Stimulated activated CD4-positive, alpha-beta T cell treated with anti-CD3 and anti-CD28 coated beads, Interleukin-4, amount 100 ng/mL, for 48 hours (primary cell): Measurements from ENCODE around the gene SLC8A2.

Experiments used
- DNase-seq, 2 donors: peaks; one replicate each; pipeline ENCODE4 v3.0.0-alpha.2; 2020; ENCODE audit warnings: low read depth in 2 of 2

The SLC8A2 gene

DNA sequence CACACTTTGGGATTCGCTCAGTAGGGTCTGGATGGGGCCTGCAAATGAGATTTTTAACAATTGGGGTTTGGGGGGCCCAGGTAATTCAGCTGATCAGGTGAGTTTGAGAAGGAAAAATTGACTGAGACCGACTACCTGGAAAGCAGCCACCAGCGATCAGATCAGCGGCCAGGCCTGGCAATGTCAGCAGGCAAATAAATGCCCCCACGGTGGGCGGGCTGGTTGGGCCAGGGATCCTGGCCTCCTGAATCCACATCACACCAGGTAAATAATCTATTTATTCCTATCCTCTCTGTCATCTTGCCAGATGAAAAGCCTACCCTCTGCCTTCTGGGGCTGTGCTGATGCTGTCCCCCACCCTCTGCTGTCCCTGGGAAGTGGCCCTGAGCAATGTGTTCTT lies 33.8 kb upstream of the SLC8A2 start:
- no peak for DNase-seq

DNA sequence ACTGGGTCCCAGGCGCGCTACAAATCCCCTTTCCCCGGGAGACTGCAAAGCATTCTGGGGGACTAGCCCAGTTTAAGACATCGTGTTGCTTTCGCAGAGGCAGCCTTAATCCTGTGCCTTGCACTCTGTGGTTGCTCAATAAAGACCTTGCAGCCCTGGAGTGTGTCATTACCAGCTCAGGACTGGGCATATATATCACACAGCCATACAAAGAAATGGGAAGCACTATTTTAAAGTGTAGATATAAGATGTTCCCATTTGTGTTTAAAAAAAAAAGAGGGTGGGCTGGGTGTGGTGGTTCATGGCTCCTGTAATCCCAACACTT lies 32.1 kb upstream of the SLC8A2 start:
- DNase-seq = no peak

DNA sequence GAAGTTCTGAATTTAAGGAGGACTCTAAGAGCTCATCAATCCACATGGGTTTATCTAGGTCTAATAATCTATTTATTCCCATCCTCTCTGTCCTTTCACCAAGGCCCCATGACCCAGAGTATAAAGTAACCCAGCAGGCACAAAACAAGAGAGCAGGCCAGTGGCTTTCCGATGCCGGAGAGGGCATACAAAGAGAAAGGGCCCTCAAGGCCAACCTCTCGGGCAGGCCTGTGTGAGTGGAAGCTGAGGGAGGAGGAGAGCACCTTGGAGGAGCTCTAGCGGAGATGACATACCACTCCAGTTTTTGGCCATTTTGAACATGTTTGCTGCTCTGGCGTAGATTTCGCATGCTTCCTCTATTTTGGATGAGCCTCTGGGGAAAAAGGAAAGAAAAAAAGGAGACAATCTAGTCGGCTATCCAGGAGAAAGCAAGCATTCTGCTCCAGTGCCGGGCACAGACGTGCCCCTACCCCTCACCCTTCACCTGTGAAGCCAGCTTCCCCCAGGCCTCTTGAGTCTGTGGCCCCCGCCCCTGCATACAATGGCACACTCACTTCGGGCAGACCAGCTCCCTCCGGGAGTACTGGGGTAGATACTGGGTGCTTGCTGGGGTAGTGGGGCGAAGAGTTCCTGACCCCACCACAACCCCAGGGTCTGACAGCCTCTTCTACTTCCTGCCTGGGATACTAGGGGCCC lies 31.6 kb upstream of the SLC8A2 start:
- no peak for DNase-seq

DNA sequence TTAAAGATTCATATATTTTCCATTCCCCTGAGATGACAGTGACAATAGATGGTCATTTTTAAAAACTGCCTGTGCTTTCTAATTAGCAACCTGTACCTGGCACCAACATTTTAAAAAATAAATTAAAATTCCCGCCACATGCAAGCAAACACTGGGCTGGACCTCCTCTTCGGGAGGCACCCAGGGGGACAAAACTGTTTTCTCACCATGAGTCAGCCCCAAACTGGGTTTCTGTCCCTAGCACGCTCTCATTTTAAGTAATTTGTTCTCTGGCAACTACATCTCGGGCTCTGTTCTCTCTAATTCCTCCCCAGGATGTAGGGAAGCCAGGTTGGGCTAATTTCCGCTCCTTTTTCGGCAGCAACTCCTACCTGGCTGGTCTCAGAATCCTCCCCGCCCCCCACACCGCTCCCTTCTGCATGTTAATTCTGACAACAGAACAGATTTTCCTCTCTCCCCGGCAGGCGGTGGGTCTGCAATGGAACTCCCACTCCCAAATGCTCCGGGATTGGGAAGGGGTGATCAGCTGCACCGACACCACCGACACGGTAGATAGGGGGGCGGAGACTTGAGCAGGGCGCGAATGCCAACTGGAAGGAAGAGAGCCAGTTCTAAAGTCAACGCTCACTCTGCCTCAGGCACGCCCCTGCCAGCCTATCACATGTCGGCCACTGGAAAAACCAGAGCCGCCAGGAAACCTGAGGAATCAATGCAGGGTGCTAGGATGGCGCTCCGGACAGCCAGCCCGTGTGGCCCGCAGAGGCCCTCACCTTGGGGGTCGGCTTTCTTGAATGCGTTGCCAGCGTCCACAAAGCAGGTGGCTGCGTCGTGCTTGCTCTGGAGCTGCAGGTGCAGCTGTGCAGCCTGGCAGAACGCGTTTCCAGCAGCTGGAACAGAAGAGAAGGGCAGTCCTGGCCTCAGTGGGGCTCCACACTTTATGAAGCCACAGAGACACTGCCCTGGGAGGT lies 28.5 kb upstream of the SLC8A2 start:
- no peak for DNase-seq

DNA sequence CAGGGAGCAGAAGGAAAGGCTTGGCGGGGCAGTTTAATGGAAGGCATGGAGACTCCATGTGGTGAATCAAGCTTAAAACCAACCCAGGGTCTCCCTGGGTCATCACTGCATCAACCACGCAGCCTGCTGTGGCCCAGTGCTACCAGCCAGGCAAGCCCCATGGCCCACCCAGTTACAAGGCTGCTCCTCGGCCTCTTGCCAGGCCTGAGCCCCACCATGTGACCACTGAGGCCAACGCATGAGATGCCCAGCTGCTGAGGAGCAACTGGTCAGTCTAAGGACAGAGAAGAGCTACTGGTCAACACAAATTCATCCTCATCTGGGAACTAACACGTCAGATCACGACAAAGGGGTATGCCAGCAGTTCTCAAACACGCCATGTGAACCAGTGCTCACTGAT lies 27.7 kb upstream of the SLC8A2 start:
- DNase-seq = no peak

DNA sequence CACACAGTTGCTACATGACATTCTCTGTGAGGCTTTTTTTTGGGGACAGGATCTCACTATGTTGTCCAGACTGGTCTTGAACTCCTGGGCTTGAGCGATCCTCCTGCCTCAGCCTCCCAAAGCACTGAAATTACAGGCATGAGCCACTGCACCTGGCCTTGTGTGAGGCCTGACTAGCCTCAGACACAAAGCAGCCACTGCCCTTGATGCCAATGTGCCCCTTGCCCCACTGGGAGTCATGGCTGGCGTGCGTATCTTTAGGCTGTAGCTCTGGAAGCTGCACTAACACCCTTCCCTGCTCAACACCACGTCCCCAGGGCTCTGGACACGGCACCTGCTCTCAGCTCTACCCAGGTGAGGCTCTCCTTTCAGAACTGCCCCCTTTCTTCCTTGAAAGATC lies 26.9 kb upstream of the SLC8A2 start:
- no peak for DNase-seq

DNA sequence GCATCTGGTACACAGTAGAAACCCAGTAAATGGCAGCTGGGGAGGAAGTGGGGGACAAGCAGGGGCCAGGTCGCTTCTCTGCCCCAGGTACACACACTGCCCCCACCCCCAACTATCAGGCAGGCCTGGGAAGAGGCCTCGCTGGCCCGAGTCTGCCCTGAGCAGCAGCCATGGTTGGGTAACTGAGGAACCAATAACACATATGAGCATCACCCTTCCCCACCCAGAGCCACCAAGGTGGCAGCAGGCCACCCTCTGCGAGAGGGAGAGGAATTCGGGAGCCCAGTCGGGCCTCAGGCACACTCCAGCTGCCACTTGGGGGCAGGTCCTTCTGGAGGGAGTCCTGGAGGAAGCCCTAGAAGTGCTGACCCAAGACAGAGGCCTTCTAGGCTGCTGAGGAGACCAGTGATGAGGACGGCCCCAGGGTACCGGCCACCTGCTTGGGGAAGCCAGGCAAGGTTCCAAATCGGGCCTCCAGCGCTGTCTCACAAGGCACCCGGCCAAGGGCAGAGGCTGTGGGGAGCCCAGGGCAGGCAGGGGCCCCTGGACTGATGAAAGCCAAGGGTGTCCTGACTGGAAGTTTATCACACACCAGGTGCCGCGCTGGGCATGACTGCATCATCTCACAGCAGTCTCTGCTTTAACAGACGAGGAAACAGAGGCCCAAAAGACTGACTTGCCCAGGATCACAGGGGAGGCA lies 26.3 kb upstream of the SLC8A2 start:
- no peak for DNase-seq

DNA sequence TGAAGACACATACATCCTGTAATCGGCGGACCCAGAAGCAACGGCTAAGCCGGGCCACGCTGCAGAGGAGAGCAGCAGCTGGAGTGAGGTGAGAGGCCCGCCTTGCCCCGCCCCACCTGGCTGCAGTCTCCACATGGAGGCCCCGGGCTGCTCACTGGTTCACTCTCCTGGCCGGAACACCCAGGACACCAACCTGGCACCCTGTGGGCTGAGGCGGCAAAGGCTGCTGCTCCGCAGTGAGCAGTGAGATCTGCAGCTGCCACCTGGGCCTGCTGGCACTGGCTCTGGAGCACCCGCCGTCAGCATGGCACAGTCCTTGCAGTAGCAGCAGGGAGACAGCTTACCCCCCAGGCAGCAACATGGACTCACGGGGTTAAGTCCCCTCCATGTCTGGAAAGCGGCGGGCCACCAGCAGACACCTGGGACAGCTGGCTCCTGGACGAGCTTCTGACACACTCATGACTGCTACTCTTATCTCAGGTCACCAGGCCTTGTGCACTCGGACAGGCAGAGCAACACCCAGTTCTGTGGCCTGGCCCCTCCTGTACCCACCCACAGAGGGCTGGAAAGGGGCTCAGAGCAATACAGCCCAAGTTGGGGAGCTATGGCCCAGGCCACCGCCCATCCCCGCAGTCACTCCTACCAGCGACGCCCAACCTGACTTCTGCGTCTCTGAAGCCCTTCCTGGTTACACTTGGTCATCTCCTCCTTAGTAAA lies 25.5 kb upstream of the SLC8A2 start:
- no peak for DNase-seq

DNA sequence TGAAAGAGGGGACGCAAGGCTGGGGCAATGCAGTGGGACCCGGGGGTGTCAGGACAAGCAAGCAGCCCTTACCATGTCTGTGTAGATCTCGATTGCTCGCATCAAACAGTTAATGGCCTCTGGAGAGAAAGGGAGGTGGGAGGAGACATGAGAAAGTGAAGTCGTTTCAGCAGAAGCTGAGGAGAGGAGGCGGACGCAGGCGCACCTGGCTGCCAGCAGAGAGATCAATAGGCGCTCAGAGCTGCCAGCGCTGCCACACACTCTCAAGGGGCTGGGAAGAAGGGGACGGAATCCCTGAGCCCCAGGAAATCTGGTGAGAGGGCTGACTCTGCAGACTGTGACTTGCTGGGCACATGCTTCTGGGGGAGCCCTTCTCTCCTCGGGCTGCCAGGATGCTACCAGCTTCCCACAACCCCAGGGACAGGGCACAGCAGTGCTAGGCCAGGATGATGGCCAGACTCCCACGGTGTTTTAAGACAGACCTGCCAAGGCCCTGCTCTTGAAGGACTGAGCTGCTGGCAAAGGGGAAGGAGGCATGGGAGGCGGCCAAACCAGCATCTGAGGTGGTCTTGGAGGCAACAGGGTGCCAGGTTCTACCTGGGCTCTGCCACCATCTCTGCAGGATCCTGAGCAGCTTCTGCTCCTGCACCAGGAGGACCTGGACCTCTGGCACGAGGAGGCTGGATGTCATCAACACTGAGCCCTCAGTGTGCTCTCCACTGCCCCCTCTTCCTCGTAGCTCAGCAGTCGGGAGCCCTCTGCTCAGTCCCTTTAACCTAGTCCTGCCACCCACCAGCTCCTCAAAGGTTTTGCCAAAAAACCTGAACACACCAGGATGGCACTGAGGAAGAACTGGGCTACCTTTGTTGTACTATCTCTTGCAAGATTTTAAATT lies 24.0 kb upstream of the SLC8A2 start:
- no peak for DNase-seq

DNA sequence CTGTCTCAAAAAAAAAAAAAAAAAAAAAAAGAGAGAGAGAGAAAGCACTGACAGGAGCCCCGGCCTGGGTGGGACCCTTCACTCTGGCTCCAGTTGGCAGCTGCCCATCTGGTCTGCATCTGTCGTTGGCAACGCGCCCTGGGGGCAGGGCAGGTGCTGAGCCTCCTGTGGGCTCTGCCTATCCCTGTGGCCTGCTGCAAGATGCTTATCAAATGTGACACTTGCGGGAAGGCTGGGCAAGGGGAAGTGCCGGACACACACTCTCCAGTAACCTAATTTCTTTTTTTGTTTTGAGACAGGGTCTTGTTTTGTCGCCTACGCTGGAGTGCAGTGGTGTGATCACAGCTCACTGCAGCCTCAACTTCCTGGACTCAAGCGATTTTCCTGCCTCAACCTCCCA lies 23.0 kb upstream of the SLC8A2 start:
- DNase-seq = no peak

DNA sequence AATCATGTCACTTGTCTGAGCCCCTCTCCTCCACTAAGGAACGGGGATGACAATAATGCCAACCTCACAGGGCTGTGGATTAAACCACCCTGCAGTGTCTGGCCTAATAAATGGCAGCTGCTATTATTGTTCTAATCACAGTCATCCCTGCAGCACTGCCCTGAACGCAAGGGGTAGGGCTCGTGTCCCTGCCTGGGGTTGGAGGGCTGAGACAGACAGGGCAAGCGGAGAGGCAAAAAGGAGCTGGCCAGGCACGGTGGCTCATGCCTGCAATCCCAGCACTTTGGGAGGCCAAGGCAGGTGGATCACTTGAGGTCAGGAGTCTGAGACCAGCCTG lies 22.5 kb upstream of the SLC8A2 start:
- DNase-seq = no peak

DNA sequence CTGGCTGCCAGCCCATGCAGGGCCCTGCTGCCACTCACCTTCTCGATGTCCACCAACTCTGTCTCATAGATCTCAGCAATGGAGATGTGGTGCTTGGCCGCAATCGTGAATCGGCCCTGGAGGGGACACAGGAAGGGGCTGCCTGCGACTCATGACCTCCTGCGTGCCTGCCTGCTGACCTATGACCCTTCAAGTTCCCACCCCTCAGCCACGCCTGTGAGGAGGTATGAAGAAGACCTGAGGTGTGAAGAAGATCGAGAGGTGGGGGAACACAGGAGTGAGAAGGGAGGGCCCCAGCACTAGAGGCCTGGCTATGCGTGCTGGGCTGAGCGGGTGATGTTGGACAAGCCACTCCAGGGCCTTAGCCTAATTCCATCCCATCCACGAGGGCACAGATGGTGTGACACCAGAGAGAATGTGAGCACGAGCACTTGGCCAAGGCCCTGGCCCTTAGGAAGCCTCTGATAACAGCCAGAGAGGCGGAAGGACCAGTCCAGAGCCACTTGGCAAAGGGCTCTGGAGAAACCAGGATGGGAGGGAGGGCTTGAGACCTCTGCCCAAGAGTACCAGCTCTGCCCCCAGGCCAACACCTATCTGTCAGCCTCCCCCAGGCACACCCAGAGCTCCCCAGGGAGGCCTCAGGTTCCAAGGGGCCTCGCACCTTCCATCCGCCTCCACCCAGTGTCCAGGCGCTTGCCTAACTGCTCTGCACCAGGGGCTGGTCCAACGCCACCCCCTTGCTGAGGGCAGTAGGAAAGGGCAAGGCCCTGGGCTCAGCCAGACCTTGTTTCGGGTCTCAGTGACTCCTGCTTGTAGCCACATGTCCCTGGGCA lies 21.9 kb upstream of the SLC8A2 start:
- DNase-seq = no peak

DNA sequence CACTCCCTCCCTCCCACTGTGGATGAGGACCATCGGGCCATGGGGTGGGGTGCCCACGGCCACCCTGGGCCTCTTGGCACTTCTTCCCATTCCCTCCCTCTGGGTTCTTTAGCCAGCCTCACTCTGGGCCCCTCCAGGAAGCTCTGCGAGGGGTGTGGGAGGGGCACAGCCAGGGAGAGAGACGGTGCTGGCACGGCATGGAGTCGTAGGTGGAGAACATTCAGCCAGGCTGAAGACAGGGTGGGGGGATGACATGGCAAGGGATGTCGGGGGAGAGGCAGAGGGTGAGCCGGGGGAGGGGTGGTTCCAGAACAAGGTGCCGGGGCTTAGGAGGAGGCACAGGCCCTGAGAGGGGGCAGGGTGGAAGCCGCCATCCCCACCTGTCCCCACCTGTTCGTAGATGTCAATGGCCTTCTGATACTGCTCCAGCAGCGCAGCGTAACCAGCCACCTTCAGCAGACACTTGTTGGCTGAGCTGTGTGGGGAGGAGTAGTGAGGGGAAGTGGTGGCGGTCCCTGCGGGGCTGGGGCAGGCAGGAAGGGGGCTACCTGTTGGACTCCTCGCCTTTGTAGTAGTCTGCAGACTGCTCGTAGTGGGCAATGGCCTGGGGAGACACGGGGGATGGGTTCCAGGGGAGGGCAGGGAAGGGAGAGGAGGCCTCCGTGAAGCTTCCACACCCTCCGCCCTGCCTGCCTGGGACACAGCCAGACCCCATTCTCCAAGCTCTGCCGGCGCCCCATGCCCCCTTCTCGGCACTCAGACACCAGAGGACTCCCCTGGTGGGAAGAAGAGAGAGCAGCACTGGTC lies 21.1 kb upstream of the SLC8A2 start:
- DNase-seq = no peak

DNA sequence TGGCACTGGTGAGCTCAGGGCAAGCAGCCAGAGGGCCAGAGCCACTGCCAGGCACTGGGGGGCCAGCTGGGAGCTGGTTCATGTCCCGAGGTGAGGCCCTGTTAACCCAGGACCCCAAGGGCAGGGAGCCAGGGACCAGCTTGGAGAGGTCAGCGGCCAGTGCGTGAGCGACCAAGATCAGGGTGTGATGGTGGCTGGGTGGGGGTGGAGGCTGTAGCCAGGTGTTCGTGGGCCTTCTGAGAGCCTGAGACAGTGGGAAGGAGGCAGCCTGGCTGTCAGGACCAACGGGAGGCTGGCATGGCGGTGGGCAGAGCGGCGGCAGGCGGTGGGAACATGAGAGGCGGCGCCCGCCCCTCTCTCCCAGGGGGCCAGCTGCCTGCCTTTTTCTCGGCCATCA lies 20.4 kb upstream of the SLC8A2 start:
- no peak for DNase-seq

DNA sequence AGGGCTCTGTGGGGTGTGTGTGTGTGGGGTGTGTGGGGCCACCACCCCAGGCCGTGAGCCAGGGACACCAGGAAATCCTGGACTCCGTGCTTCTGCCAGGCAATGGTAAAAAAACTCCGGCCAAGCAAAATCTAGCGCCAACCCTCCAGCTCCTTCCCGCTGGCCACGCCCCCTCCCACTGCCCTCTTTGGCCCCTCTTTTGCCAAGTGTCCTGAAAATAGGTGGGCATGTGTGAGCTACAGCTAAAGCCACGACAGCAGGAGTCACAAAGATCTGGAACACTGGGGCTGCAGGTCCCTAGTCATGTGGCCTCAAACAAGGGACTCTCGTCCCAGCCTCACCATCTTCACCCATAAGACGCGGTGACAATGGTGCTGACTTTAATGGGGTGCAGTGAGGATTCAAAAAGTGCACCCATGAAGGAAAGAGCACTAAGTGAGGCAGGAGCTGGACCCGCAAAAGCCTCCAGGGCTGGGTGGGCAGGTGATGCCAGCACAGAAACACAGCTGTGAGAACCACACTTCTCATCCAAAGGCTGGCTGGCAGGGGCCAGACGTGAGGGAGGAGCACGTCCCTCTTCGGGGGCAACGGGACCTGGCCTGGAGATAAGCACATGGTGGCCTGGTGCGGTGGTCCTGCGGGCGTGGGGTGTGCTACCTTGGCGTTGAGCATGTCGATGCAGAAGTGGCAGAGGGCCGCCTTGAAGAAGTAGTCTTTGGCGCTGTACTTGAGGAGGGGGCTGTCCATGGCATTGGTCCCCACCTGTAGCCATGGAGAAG lies 19.9 kb upstream of the SLC8A2 start:
- no peak for DNase-seq

DNA sequence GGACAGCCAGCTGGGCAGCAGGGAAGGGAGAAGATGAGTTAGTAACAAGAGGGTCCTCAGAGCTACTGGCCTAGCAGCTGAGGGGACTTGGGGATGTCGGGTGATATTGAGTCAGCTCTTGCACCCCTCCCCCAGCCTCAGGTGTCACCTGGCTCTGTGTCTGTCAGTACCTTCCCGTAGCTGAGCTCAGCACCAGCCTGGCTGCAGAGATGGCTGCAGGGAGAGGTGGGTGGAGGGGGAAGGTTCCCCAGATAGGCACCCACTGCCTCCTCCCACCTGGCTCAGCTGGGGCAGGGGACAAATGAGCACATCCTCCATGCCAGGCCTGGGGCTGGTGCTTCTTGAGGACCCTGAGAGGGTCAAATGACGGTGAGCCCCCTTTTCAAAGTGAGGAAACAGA lies 19.2 kb upstream of the SLC8A2 start:
- DNase-seq = no peak

DNA sequence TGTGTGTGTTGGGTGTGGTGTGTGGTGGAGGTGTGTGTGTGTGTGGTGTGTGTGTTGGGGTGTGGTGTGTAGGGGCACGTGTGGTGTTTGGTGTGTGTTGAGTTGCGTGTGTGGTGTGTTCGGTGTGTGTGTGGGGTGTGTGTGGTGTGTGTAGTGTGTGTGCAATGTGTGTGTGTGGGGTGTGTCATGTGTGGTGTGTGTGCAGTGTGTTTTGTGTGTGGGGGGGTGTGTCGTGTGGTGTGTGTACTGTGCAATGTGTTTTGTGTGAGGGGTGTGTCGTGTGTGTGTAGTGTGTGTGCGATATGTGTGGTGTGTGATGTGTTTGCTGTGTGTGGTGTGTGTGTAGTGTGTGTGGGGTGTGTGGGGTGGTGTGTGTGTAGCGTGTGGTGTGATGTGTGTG lies 18.3 kb upstream of the SLC8A2 start:
- no peak for DNase-seq

DNA sequence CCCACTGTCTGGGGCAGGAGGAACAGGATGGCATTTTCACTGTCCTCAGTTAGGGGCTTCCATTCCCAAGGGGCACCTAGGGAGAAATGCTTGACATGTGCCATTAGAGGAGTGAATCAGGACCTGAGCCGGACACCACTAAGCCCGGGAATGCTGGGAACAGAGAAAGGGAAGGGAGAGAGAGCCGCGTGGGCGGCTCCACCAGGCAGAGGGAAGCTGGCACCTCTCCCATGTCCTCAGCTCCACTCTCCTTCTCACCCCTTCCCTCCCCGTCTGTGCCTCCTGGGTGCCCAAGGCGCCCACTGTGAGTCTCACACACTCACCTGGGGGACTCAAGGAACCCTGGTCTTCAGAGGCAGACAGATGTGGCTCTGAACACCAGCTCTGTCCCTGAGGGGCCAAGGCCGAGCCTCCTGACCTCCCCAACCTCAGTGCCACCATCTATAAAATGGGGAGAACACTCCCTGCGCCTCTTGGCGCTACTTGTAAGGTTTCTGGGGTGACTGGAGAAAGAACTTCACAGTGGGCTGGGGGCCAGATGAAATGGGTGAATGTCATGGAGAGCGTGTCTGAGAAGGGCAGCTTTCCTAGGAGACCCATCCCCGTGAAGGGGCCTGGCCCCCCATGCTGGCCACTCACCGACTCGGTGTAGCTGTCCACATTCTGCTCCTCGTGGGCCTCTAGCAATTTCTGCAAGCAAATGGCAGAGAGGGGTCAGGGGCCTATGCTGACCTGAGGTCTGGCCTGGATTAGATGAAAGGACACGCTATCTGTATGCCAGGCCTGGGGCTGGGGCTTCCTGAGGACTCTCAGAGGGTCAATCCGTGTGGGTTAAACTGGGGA lies 17.6 kb upstream of the SLC8A2 start:
- no peak for DNase-seq
